HepG2 (cell line): ENCODE measurements around the gene E2F1. TPM values are rescaled to one million over a fixed set of nuclear protein-coding genes. Genes with fewer than 3 reads are reported as not detected.
A peak's percentile ranks its signal among the peaks of the same experiment; 100 is the strongest.

Experiments
- AGO2 ChIP-seq: fragments of 200-400 bp; formaldehyde crosslinking; optimal IDR thresholded peaks from 2 replicates; pipeline ENCODE3; 2017; ENCODE audit warnings: mild to moderate bottlenecking, low read depth, low read length, moderate library complexity
- CEBPG ChIP-seq: IDR thresholded peaks from 2 replicates; pipeline ENCODE4 v1.6.1; 2016
- FOXA1 ChIP-seq, 2 experiments: fragments of 450-650 bp in 1 of 2; sonication (generic) in 1 of 2; formaldehyde crosslinking in 1 of 2; IDR thresholded peaks; 2 replicates each; pipeline versions ENCODE4 v1.4.0 to v1.6.1; 2016 to 2020; ENCODE audit warnings: missing genetic modification reagents in 1 of 2
- NFKB2 ChIP-seq: sonication (generic); formaldehyde crosslinking; IDR thresholded peaks from 2 replicates; pipeline ENCODE4 v1.4.0; 2020; ENCODE audit warnings: missing genetic modification reagents, borderline replicate concordance
- ZC3H13 ChIP-seq: sonication (generic); formaldehyde crosslinking; IDR thresholded peaks from 2 replicates; pipeline ENCODE4 v1.8.1; 2023; ENCODE audit warnings: mild to moderate bottlenecking, missing genetic modification reagents, moderate library complexity
- ZFP41 ChIP-seq: sonication (generic); formaldehyde crosslinking; IDR thresholded peaks from 2 replicates; pipeline ENCODE4 v1.4.0; 2020; ENCODE audit warnings: mild to moderate bottlenecking, missing genetic modification reagents, borderline replicate concordance
- polyA plus RNA-seq, 8 experiments: library from polyadenylated mRNA; depleted of rRNA in 3 of 8; stranded (reverse) in 7 of 8; unstranded in 1 of 8; fragments of >200 nt; fragmentation: Illumina TruSeq in 4 of 8; extraction: Trizol in 4 of 8; gene quantifications; 2 replicates each; pipeline versions ENCODE4 v1.2.1 to v1.2.3, GENCODE V29; 2011 to 2016; ENCODE audit warnings: low read depth in 4 of 8, missing spikeins in 1 of 8, mixed read lengths in 1 of 8; ENCODE audit not compliant: insufficient read depth in 1 of 8
- total RNA-seq, 5 experiments: library from RNA; depleted of rRNA; stranded (reverse); fragments of >200 nt; fragmentation: Illumina TruSeq; extraction: Trizol; gene quantifications; 2 replicates each; pipeline ENCODE4 v1.2.3, GENCODE V29; 2016; ENCODE audit warnings: low read depth in 1 of 5
- TF ChIP-seq, protein P1 (sequence below): sonication (generic); formaldehyde crosslinking; conservative IDR thresholded peaks from 2 replicates; pipeline ENCODE4 v1.4.0; 2020; ENCODE audit warnings: mild to moderate bottlenecking, missing genetic modification reagents, moderate library complexity
- TF ChIP-seq, protein P2 (sequence below): sonication (generic); formaldehyde crosslinking; IDR thresholded peaks from 2 replicates; pipeline ENCODE4 v1.4.0; 2020; ENCODE audit warnings: missing genetic modification reagents
- TF ChIP-seq, protein P3 (sequence below): sonication (generic); formaldehyde crosslinking; IDR thresholded peaks from 2 replicates; pipeline ENCODE4 v1.4.0; 2020; ENCODE audit warnings: mild to moderate bottlenecking, missing genetic modification reagents, borderline replicate concordance
- TF ChIP-seq, protein P4 (sequence below), 2 experiments: sonication (generic) in 1 of 2; formaldehyde crosslinking in 1 of 2; IDR thresholded peaks; 2 replicates each; pipeline versions ENCODE4 v1.5.1 to v1.6.1; 2011 to 2020; ENCODE audit warnings: borderline replicate concordance in 1 of 2, low read depth in 1 of 2, low read length in 1 of 2, mild to moderate bottlenecking in 1 of 2, missing genetic modification reagents in 1 of 2, moderate library complexity in 1 of 2
- TF ChIP-seq, protein P5 (sequence below): sonication (generic); formaldehyde crosslinking; conservative IDR thresholded peaks from 2 replicates; pipeline ENCODE4 v1.8.1; 2023; ENCODE audit warnings: missing genetic modification reagents
- TF ChIP-seq, protein P6 (sequence below): sonication (generic); formaldehyde crosslinking; IDR thresholded peaks from 2 replicates; pipeline ENCODE4 v1.4.0; 2020; ENCODE audit warnings: mild to moderate bottlenecking, missing genetic modification reagents

E2F1 gene
- total and polyA plus RNA-seq, 2 of the 13 experiments (the other 11 are each of a cell fraction or from before 2014, with no cell fraction given), result 25.5 to 39.4 TPM

DNA sequence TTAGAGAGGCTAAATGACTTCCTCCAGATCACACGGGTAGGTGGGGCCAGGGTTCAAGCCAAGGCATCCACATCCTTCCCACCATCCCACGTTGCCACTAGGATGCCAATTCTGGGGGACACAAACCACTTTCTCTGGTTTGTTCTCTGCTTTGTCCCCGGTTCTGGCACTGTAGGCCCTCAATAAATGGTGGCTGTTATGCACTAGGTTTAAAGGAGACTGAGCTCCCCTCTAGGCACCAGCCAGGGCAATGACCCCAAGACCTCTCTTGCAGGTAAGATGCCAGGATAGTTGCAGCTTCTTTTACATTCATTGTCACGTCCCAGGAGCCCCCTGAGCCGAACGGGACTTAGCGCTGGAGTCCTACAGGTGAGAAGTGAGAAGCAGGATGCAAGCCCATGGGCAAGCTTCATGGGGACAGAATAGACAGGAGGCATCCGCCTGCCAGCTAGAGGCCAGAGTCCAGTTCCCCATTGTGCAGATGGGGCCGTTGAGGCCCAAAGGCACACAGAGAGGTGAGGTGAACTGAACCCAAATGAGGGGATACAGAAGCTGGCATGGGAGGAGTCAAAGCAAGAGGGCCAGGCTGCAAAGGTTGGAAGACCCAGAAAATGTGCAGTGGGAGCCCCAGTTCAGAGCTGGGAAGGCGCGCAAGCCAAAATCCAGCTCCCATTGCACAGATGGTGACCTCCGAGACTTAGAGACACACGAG, 33.2 kb upstream of the E2F1 start (continued):
- TF ChIP-seq, protein P1, sequence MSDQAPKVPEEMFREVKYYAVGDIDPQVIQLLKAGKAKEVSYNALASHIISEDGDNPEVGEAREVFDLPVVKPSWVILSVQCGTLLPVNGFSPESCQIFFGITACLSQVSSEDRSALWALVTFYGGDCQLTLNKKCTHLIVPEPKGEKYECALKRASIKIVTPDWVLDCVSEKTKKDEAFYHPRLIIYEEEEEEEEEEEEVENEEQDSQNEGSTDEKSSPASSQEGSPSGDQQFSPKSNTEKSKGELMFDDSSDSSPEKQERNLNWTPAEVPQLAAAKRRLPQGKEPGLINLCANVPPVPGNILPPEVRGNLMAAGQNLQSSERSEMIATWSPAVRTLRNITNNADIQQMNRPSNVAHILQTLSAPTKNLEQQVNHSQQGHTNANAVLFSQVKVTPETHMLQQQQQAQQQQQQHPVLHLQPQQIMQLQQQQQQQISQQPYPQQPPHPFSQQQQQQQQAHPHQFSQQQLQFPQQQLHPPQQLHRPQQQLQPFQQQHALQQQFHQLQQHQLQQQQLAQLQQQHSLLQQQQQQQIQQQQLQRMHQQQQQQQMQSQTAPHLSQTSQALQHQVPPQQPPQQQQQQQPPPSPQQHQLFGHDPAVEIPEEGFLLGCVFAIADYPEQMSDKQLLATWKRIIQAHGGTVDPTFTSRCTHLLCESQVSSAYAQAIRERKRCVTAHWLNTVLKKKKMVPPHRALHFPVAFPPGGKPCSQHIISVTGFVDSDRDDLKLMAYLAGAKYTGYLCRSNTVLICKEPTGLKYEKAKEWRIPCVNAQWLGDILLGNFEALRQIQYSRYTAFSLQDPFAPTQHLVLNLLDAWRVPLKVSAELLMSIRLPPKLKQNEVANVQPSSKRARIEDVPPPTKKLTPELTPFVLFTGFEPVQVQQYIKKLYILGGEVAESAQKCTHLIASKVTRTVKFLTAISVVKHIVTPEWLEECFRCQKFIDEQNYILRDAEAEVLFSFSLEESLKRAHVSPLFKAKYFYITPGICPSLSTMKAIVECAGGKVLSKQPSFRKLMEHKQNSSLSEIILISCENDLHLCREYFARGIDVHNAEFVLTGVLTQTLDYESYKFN (CRISPR knock-in tag), result 0 out of 2 replicates have a peak, but pooled peaks have one; percentile 29
- TF ChIP-seq, protein P2, sequence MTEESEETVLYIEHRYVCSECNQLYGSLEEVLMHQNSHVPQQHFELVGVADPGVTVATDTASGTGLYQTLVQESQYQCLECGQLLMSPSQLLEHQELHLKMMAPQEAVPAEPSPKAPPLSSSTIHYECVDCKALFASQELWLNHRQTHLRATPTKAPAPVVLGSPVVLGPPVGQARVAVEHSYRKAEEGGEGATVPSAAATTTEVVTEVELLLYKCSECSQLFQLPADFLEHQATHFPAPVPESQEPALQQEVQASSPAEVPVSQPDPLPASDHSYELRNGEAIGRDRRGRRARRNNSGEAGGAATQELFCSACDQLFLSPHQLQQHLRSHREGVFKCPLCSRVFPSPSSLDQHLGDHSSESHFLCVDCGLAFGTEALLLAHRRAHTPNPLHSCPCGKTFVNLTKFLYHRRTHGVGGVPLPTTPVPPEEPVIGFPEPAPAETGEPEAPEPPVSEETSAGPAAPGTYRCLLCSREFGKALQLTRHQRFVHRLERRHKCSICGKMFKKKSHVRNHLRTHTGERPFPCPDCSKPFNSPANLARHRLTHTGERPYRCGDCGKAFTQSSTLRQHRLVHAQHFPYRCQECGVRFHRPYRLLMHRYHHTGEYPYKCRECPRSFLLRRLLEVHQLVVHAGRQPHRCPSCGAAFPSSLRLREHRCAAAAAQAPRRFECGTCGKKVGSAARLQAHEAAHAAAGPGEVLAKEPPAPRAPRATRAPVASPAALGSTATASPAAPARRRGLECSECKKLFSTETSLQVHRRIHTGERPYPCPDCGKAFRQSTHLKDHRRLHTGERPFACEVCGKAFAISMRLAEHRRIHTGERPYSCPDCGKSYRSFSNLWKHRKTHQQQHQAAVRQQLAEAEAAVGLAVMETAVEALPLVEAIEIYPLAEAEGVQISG, result no peak
- TF ChIP-seq, protein P3, sequence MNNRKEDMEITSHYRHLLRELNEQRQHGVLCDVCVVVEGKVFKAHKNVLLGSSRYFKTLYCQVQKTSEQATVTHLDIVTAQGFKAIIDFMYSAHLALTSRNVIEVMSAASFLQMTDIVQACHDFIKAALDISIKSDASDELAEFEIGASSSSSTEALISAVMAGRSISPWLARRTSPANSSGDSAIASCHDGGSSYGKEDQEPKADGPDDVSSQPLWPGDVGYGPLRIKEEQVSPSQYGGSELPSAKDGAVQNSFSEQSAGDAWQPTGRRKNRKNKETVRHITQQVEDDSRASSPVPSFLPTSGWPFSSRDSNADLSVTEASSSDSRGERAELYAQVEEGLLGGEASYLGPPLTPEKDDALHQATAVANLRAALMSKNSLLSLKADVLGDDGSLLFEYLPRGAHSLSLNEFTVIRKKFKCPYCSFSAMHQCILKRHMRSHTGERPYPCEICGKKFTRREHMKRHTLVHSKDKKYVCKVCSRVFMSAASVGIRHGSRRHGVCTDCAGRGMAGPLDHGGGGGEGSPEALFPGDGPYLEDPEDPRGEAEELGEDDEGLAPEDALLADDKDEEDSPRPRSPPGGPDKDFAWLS (CRISPR knock-in tag), result no peak
- TF ChIP-seq, protein P4, sequence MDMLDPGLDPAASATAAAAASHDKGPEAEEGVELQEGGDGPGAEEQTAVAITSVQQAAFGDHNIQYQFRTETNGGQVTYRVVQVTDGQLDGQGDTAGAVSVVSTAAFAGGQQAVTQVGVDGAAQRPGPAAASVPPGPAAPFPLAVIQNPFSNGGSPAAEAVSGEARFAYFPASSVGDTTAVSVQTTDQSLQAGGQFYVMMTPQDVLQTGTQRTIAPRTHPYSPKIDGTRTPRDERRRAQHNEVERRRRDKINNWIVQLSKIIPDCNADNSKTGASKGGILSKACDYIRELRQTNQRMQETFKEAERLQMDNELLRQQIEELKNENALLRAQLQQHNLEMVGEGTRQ (IDR thresholded peaks at IDR 0.05; ENCODE audit: low read depth, low read length), result no peak
- TF ChIP-seq, protein P4 (CRISPR knock-in tag; IDR thresholded peaks at IDR 0.05; ENCODE audit: borderline replicate concordance), result no peak
- TF ChIP-seq ZC3H13 (CRISPR knock-in tag), result no peak
- TF ChIP-seq ZFP41, result no peak
- no peak for TF ChIP-seq NFKB2 (CRISPR knock-in tag)
- TF ChIP-seq CEBPG, result no peak
- no peak for TF ChIP-seq FOXA1 (IDR thresholded peaks at IDR 0.05)
- no peak for TF ChIP-seq FOXA1 (CRISPR knock-in tag; IDR thresholded peaks at IDR 0.05)
- TF ChIP-seq, protein P5, sequence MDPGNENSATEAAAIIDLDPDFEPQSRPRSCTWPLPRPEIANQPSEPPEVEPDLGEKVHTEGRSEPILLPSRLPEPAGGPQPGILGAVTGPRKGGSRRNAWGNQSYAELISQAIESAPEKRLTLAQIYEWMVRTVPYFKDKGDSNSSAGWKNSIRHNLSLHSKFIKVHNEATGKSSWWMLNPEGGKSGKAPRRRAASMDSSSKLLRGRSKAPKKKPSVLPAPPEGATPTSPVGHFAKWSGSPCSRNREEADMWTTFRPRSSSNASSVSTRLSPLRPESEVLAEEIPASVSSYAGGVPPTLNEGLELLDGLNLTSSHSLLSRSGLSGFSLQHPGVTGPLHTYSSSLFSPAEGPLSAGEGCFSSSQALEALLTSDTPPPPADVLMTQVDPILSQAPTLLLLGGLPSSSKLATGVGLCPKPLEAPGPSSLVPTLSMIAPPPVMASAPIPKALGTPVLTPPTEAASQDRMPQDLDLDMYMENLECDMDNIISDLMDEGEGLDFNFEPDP (CRISPR knock-in tag), result no peak
- TF ChIP-seq, protein P6, sequence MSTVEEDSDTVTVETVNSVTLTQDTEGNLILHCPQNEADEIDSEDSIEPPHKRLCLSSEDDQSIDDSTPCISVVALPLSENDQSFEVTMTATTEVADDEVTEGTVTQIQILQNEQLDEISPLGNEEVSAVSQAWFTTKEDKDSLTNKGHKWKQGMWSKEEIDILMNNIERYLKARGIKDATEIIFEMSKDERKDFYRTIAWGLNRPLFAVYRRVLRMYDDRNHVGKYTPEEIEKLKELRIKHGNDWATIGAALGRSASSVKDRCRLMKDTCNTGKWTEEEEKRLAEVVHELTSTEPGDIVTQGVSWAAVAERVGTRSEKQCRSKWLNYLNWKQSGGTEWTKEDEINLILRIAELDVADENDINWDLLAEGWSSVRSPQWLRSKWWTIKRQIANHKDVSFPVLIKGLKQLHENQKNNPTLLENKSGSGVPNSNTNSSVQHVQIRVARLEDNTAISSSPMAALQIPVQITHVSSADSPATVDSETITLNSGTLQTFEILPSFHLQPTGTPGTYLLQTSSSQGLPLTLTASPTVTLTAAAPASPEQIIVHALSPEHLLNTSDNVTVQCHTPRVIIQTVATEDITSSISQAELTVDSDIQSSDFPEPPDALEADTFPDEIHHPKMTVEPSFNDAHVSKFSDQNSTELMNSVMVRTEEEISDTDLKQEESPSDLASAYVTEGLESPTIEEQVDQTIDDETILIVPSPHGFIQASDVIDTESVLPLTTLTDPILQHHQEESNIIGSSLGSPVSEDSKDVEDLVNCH (CRISPR knock-in tag), result no peak
- no peak for TF ChIP-seq AGO2
